GM18907 (cell line): ENCODE measurements around the gene AFF2.

Experiments used
- ATAC-seq: cut with Tn5 transposase; IDR thresholded peaks from one replicate; pipeline ENCODE4 v1.9.1; 2021; ENCODE audit warnings: mild to moderate bottlenecking, moderate library complexity; ENCODE audit not compliant: unreplicated experiment

AFF2 gene

DNA sequence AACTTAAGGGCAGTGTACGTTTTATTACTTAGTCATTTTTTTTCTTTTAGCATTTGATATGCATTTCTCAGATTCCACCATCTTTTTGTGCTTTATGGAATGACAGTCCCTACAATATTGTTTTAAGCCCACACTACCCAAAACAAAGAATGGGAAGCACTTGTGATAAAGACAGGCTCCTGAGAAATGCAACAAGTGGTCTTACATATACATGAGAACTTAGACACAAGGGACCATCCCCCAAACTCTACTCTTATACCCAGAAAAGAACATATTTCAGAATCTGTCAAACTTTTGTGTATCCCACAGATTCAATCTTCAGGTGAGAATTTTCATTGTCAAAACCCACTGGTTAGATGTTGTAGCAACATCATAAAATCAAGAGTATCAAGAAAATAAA, 491.1 kb downstream of the AFF2 start:
- ATAC-seq, result no peak

- no peak for ATAC-seq
Measured at GRCh38 chrX:148995661-148996060, 495.2 kb downstream of the AFF2 start.

- no peak for ATAC-seq
Measured at GRCh38 chrX:149002320-149002719, 501.9 kb downstream of the AFF2 start.

GRCh38 chrX:149003863-149004660, 503.6 kb downstream of the AFF2 start:
- peak; percentile 63 for ATAC-seq

DNA sequence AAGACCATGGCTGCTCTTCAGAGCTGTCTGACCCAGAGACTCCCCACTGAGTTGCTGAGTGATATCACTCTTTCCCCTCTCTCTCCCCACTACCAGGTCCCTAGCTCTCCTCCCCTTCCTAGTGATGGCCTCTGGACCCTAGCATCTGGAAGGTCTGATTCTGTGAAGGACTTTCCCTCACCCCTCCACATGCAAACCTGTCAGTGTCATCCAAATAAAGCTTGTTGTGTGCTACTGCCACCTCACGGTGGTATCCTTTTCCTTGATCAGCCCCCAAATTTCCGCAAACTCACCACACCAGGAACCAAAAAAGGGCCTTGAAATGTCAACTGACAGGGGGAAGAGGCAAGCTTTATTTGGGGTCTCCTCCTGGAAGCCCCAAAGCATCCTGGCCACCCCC, 504.5 kb downstream of the AFF2 start:
- no peak for ATAC-seq

- no peak for ATAC-seq
Measured at GRCh38 chrX:149006235-149006634, 505.8 kb downstream of the AFF2 start.

DNA sequence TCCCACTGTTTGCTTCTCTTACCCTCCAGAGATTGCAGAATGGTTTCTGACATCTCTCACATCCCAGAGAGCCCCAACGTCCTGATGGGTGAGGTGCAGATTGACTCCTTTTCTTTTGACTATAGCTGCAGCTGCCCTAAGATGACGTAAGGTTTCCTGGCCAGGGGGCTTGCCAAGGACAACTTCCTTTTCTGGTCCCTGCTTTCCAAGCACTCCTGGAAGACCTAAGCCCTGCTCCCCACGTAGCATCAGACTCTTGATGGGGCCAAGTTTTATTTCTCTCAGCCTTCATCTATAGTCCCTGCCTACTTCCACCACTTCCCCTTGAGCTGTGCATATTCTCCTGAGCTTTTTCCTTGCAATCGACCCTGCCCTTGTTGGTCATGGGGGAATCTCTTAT, 507.0 kb downstream of the AFF2 start:
- ATAC-seq, result no peak

DNA sequence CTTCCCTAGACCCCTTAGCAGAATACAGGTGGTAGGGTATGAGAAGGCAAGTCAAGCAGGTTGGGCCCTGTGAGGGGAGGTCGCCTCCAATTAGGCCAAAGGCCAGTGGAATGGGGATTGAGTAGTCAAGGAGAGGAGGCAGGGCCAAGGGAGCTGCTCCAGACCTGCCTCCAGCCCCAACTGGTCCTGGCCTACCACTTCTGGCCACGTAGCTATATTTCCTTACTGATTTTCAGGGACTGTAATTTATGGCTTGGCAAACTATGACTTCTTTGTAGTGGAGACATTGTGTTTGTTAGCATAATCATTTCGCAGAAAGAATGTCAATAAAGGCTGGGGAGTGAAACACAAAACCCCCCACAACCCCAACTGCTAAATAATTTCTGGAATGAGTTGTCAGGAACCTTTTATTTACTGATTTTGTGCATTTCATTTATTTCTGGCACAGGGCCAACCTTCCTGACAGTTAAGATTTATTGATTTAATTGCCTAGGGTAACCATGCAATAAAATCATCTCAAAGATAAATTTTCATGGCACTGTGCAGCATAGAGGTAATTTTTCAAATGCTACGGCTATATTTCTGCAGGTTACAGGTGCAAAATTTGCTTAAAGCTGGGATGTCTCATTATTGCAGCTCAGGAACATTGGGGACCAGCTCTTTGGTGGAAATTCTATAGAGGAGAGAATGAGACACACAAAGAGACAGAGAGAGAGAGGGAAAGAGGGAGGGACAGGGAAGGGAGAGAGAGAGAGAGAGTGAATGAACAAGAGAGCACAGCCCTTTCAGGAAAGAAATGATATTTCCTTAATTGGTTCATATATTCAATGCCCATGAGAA, 509.8 kb downstream of the AFF2 start:
- ATAC-seq, result no peak

- ATAC-seq, result no peak
Measured at GRCh38 chrX:149010853-149011224, 510.4 kb downstream of the AFF2 start.

GRCh38 chrX:149013081-149013480, 512.7 kb downstream of the AFF2 start:
- ATAC-seq, result no peak

DNA sequence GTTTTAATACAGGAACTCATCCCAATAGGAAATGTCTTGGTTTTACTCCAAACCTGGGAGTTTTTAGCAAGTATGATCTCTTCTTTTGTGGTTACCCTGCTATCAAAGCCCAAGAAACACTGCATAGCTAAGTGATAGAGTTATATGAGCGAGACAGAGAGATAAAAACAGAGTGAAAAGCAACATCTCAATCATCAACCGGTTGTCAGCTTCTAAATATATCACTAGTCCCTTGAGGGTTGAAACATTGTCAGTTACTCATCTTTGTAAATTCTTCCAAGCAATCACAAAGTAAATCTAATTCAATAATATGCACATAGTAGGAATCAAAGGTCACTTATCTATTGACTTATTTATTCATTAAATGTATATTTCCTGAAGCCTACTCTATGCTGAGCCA, 520.7 kb downstream of the AFF2 start:
- no peak for ATAC-seq

DNA sequence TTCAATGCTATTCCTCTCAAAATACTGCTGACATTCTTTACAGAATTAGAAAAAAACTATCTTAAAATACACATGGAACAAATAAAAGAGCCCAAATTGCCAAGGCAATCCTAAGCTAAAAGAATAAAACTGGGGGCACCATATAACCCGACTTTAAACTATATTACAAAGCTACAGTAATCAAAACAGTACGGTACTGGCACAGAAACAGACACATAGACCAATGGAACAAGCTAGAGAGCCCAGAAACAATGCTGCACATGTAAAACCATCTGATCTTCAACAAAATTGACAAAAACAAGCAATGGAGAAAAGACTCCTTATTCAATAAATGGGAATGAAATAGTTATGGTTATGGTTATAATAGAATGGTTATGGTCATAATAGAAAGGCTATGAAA, 522.1 kb downstream of the AFF2 start:
- ATAC-seq, result no peak

GRCh38 chrX:149032449-149032848, 532.0 kb downstream of the AFF2 start:
- no peak for ATAC-seq

- no peak for ATAC-seq
Measured at GRCh38 chrX:149036086-149036485, 535.7 kb downstream of the AFF2 start.

- no peak for ATAC-seq
Measured at GRCh38 chrX:149037281-149037870, 537.0 kb downstream of the AFF2 start.

DNA sequence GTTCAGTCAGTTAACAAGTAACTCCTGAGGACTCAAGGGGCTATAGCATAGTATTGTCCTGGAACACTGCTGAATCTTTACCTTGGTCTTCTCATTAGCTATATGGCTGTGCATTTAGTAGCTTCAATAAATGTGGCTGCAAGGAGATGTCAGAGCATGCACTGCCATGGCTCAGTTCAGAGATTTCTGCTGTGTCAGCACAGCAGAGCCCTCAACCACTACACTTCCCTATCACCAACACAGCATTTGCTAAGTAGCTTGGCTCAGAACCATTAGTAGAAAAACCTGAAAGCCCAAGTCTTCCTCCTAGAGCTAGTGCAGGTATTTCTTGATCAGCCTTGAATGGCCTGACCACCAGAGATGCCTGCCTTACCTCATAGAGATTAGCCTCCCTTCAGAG, 538.6 kb downstream of the AFF2 start:
- ATAC-seq, result no peak

- peak; percentile 57 for ATAC-seq
Measured at GRCh38 chrX:149040873-149041535, 540.6 kb downstream of the AFF2 start.

DNA sequence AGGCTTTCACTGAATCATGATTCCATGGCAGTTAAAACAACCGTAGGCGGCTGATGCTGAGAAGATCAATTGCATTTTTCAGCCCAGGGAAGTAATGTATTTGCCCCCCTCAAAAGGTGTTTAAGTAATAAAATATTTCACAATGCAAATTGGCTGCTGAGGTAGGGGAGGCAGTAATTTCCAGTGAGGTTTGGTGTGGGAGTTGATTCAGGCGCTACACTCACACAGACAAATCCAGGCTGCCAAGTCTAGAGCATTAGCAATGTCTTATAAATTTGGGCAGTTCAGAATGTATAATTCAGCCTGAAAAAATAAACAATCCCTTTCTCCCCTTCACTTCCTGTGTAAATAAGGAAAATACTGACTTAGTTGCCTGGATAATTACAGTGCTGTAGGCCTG, 543.0 kb downstream of the AFF2 start:
- no peak for ATAC-seq

- ATAC-seq, result no peak
Measured at GRCh38 chrX:149044471-149044870, 544.1 kb downstream of the AFF2 start.

DNA sequence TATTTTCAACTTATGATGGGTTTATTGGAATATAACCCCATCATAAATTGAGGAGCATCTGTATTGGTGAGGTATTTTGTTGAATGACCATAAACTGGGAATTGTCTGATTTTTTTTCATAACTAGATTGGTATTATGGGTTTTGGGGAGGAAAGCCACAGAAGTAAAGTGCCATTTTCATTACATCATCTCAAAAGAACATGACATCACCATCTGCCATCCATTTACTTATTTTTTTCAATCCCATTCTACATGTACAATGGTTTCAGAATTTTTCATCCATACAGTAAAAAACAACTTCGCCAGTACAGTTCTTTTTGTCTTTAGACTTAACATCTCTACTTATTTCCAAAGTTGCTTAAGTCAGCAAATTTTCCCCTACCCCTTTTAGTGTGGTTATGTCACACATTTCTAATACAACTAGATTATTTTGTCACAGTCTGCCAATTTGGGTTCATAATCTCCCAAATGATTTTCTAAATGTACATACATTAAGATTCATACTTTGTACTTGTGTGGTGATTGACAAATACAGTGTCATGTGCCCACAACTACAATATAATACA, 545.3 kb downstream of the AFF2 start:
- ATAC-seq, result no peak
